HG03432 (cell line): ENCODE data around the gene ATF7IP2.
"Not testable (repeated sequence)": the region's sequence is repeated elsewhere in the genome, so short reads cannot be mapped to it uniquely, and the experiment has no call there.

ENCODE experiments used
- ATAC-seq: cut with Tn5 transposase; IDR thresholded peaks from one replicate; pipeline ENCODE4 v1.9.1; 2021; ENCODE audit warnings: mild to moderate bottlenecking, moderate library complexity; ENCODE audit not compliant: unreplicated experiment

The ATF7IP2 gene

GRCh38 chr16:10385725-10386516 lies at the start of gene ATF7IP2:
Gene ATF7IP2 (plus strand): TSS chr16:10386061. CDS start chr16:10430621, 44,560 bp downstream.
- peak; percentile 94 for ATAC-seq

GRCh38 chr16:10338426-10338825 lies 47.4 kb upstream of the ATF7IP2 start:
- no peak for ATAC-seq

GRCh38 chr16:10339777-10340732 lies 45.8 kb upstream of the ATF7IP2 start:
- ATAC-seq = no peak

- ATAC-seq = no peak
Measured at GRCh38 chr16:10343124-10343760, 42.6 kb upstream of the ATF7IP2 start.

GRCh38 chr16:10344699-10345098 lies 41.2 kb upstream of the ATF7IP2 start:
- ATAC-seq = not testable (repeated sequence)

GRCh38 chr16:10345629-10346028 lies 40.2 kb upstream of the ATF7IP2 start:
- ATAC-seq = no peak

- no peak for ATAC-seq
Measured at GRCh38 chr16:10349851-10350250, 36.0 kb upstream of the ATF7IP2 start.

GRCh38 chr16:10352262-10352661 lies 33.6 kb upstream of the ATF7IP2 start:
- no peak for ATAC-seq

GRCh38 chr16:10355589-10355988 lies 30.3 kb upstream of the ATF7IP2 start:
- no peak for ATAC-seq

- ATAC-seq = no peak
Measured at GRCh38 chr16:10356870-10357842, 28.7 kb upstream of the ATF7IP2 start.

GRCh38 chr16:10361747-10362076 lies 24.1 kb upstream of the ATF7IP2 start:
- not testable (repeated sequence) for ATAC-seq

GRCh38 chr16:10362077-10362863 lies 23.6 kb upstream of the ATF7IP2 start:
- no peak for ATAC-seq

- not testable (repeated sequence) for ATAC-seq
Measured at GRCh38 chr16:10362864-10363197, 23.0 kb upstream of the ATF7IP2 start.

- ATAC-seq = not testable (repeated sequence)
Measured at GRCh38 chr16:10366619-10367018, 19.2 kb upstream of the ATF7IP2 start.

GRCh38 chr16:10367616-10368188 lies 18.2 kb upstream of the ATF7IP2 start:
- ATAC-seq = no peak

GRCh38 chr16:10368969-10369551 lies 16.8 kb upstream of the ATF7IP2 start:
- no peak for ATAC-seq

- ATAC-seq = peak; percentile 85
Measured at GRCh38 chr16:10370096-10370726, 15.7 kb upstream of the ATF7IP2 start.

- ATAC-seq = no peak
Measured at GRCh38 chr16:10371592-10371991, 14.3 kb upstream of the ATF7IP2 start.
